Measurements from ENCODE around the gene CHD5.

Gene CHD5

DNA sequence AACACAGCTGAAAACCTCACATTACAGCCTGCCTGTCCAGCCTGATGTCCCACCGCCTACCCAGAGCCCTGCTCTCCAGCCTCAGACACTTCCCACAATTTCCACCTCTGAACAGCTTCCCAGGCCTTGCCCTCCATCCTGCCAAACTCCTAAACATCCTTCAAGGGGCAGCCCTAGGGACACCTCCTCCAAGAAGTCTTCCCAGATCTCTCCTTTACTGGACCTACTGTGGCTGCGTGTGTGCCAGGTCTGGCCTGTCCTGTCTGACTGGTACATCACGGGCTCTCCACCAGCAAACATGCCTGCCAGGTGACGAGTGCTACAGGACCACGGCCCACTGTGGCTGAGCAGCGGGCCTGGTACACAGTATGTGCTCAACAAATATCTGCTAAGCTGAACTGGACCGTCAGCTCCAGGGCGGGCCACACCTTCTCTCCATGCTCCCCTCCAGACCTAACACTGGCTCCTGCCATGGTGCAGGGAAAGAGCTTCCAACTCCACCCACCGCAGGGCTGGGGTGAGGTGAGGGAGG, 28.8 kb downstream of the CHD5 start:
- no peak for DNase-seq

DNA sequence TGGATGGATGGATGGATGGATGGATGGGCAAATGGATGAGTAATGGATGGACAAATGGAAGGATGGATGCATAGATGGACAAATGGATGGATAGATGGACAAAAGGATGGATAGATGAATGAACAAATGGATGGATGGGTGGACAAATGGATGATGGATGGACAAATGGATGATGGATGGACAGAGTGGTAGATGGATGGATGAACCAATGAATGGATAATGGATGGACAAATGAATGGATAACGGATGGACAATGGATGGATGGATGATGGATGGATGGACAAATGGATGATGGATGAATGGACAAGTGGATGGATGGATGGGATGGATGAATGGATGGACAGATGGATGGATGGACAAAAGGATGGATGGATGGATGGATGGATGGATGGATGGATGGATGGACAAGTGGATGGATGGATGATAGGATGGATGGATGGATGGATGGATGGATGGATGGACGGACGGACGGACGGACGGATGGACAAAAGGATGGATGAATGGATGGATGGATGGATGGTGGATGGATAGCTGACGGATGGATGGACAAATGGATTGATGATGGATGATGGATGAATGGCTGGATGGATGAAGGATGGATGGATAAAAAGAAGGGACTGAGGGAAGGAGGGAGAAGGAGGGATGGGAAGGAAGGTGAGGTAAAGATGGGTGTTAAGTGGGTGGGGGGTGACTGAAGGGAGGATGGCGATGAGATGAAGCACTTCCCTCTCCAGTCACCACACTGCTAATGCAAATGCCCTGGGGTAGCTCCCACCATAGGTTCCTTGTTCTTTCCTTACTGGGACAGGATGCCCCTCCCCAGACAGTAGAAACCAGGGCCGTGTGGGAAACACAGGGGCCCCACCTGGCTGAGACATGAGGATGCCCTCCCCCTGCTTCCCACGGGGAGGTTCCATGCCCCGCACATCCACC, 29.8 kb downstream of the CHD5 start:
- DNase-seq, result no peak

- no peak for DNase-seq
Observed at GRCh38 chr1:6149597-6149996, 30.5 kb downstream of the CHD5 start.

GRCh38 chr1:6148497-6149241, 31.5 kb downstream of the CHD5 start:
- no peak for DNase-seq

GRCh38 chr1:6145864-6146410, 34.2 kb downstream of the CHD5 start:
- no peak for DNase-seq

DNA sequence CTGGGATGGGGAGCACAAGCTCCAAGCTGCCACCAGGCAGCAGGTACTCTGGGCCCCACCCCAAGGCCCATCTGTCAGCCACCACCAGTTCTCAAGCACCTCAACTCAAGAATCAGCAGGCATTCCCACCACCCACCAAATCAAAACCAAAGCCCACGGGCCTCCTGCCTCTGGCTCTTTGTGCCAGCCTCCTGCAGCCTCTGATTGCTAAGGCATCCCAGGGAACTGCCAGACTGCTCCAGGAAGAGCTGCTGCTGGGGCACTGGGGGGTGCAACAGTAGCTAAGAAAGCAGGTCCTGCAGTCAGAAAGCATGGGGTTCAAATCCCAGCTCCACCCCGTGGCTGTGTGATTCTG, 34.7 kb downstream of the CHD5 start:
- DNase-seq, result no peak

DNA sequence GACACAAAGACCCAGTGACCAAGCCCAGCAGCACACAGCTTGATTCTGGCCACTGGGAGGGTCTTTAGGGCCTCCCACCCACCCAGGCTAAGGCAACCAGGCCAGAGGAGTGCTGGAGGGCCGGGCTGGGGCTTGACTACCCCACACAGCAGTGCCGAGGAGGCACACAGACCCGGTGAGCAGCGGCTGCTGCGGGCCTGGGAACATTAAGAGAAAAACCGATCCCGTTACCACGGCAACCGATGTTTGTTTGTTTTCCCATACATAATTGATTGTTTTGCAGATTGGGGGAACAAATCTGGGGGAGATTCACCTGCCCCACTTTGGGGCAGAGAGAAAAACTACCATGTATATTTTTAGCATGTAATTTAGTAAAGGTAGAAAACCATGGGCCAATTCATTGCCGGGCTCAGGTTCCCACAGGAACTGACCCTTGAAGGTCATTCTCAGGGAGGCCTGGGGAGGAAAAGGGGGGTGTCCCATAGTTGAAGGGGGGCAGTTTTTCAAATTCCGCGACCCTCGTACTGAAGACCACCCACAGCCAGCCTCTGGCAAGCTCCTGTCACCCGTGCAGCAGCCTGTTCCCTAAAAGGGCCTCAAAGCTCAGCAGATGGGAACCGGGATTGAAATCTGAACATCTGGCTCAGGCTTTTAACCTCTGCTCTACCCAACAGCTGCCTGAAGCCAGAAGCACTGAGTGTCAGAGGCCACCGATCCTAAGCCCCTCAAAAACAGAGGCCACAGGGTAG, 35.3 kb downstream of the CHD5 start:
- no peak for DNase-seq

DNA sequence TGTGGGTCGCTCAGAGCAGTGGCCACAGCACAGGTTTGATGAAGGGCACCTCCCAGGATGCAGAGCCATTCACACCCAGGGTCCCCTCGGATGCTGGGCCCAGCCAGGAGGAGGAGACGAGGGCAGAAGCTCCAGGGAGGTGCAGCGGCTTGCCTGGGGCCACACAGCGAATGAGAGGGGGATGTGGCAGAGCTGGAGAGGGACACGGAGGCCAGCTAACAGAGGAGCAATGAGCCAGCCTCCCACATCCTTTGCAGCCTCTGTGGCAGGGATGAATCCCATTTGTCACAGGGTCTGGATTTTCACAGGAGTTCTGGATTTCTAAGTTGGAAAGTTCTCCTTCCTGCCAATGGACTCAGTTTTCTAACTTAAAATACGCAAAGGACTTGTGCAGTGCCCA, 35.9 kb downstream of the CHD5 start:
- no peak for DNase-seq

GRCh38 chr1:6143395-6143794, 36.7 kb downstream of the CHD5 start:
- DNase-seq, result no peak

DNA sequence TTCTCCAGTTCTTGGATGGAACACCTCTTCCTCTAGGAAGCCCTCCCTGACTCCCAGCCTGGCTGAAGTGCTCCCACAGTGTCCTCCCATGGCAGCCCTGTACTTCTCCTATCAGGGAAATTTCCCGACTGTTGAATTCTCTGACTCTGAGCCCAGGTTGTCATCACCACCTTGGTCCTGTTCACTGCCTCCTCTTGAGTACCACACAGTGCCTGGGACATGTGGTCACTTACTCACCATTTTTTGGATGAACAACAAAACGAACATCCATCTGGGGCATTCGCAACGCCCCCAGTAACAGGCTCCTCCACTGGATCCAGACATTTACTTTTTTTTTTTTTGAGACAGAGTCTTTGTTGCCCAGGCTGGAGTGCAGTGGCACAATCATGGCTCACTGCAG, 37.4 kb downstream of the CHD5 start:
- DNase-seq, result no peak

DNA sequence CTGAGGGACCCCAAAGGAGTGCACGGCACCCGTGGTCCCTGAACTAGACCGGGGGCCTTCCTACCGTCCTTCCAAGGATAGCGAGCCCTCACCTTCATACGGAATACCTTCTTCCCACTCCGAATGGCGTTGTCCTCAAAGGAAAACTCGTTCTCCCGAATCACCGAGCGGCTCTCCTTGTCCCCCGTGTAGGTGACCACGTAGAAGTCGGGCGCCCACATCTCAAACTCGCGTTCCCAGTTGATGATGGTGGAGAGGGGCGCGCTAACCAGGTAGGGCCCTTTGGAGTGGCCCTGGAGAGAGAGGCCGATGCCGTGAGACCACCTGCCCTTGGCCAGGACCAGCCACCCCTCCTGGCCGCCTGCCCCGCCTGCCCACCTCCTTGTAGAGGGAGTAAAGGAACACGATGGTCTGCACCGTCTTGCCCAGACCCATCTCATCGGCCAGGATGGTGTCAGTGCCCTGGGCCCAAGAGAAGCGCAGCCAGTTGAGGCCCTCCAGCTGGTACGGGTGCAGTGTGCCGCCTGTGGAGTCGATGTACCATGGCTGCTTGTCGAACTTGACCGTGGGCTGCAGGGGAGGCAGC, 38.0 kb downstream of the CHD5 start:
- no peak for DNase-seq

GRCh38 chr1:6141592-6141991, 38.5 kb downstream of the CHD5 start:
- no peak for DNase-seq

DNA sequence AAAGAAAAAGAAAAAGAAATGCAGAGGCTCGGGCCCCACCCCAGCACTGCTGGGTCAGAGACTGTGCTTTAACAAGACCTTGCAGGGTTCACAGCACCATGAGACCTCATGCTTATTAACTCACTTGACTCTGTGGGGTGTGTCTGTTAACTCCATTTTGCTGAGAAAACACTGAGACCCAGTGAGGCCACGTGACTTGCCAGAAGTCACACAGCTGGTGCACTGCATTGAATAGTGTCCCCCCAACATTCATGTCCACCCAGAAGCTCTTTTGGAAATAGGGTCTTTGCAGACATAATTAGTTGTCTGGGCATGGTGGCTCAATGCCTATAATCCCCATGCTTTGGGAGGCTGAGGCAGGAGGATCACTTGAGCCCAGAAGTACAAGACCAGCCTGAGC, 39.7 kb downstream of the CHD5 start:
- no peak for DNase-seq

DNA sequence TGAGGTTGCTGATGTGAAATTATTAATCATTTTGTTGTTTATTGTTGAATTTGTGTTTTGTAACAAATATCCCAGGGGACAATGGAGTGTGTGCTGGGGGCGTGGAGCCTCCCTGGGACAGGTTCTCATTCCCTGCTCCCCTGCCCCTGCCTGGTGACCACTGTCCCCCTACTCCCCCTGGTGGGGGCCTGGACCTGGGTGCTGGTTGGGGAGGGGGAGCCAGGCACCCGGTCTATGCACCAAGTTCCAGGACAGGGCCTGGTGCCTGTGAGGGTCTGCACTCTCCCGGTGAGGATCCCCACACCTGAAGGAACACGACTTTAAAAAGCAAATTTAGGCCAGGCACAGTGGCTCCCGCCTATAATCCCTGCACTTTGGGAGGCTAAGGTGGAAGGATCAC, 42.4 kb downstream of the CHD5 start:
- no peak for DNase-seq

DNA sequence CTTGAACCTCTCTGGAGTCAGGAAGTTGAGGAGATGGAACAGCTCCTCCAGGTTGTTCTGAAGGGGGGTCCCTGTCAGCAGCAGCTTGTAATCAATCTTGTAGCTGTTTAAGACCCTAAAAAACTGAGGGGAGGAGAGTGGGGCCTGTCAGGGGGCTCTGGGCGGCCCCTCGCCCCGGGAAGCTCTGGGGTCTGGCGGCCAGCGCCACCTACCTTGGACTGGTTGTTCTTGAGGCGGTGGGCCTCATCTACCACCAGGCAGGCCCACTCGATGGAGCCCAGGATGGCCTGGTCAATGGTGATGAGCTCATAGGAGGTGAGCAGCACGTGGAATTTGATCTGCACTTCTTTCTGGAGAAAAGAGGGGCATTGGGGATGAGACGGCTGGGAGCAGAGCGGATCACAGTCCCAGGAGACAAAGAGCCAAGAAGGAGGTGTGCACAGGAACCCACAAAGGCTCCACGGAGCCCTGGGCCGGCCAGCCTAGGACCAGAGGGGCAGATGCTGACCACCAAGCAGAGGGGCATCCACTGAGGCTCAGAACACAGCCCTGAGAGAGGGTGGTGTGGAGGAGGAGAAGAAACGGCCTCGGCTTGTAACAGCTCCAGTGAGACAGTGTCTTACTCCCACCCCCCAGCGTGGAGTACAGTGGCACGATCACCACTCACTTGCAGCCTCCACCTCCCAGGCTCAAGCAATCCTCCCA, 43.5 kb downstream of the CHD5 start:
- DNase-seq, result no peak

GRCh38 chr1:6134741-6135510, 45.2 kb downstream of the CHD5 start:
- no peak for DNase-seq

GRCh38 chr1:6134206-6134605, 45.9 kb downstream of the CHD5 start:
- DNase-seq, result no peak

GRCh38 chr1:6133146-6133895, 46.8 kb downstream of the CHD5 start:
- DNase-seq, result no peak

DNA sequence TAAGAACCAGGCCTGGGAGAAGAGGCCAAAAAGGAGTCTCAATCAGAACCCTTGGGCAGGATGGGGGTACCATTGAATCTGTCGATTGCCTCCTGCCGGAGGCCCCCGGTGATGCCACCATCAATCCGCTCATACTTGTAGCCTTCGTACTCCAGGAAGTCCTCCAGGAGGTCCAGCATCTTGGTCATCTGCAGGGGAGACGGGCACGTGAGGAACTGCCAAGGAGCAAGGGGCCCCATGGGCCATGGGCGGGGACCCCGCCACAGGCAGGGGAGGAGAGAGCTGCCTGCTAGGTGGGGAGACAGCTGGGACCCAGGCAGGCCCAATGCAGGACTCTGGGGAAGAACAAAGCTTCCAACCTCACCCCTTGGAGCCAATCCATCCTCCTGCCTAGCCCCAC, 48.6 kb downstream of the CHD5 start:
- DNase-seq, result no peak

- no peak for DNase-seq
Observed at GRCh38 chr1:6130596-6130995, 49.5 kb downstream of the CHD5 start.

Data from NCI-H510A (cell line).